Epithelial cell of esophagus (primary cell): Measurements from ENCODE around the gene RPS15.

Experiments used
- DNase-seq: peaks from one replicate; pipeline ENCODE4 v3.0.0; 2010; ENCODE audit warnings: low read depth
- H3K4me3 ChIP-seq: 2 replicates; pipeline ENCODE4 v1.5.1; 2011; ENCODE audit warnings: mild to moderate bottlenecking, low read length, control low read depth
- TF ChIP-seq, protein P1 (sequence below): IDR thresholded peaks from 2 replicates; pipeline ENCODE4 v1.5.1; 2011; ENCODE audit warnings: low read depth, mild to moderate bottlenecking, low read length, control low read depth, inconsistent platforms; ENCODE audit not compliant: insufficient read depth; ENCODE audit errors: missing control alignments

RPS15 gene

GRCh38 chr19:1445932-1446712, 7.9 kb downstream of the RPS15 start:
- no peak overlapping the region for H3K4me3 ChIP-seq
- DNase-seq, result no peak
- TF ChIP-seq, protein P1, sequence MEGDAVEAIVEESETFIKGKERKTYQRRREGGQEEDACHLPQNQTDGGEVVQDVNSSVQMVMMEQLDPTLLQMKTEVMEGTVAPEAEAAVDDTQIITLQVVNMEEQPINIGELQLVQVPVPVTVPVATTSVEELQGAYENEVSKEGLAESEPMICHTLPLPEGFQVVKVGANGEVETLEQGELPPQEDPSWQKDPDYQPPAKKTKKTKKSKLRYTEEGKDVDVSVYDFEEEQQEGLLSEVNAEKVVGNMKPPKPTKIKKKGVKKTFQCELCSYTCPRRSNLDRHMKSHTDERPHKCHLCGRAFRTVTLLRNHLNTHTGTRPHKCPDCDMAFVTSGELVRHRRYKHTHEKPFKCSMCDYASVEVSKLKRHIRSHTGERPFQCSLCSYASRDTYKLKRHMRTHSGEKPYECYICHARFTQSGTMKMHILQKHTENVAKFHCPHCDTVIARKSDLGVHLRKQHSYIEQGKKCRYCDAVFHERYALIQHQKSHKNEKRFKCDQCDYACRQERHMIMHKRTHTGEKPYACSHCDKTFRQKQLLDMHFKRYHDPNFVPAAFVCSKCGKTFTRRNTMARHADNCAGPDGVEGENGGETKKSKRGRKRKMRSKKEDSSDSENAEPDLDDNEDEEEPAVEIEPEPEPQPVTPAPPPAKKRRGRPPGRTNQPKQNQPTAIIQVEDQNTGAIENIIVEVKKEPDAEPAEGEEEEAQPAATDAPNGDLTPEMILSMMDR, result no peak

DNA sequence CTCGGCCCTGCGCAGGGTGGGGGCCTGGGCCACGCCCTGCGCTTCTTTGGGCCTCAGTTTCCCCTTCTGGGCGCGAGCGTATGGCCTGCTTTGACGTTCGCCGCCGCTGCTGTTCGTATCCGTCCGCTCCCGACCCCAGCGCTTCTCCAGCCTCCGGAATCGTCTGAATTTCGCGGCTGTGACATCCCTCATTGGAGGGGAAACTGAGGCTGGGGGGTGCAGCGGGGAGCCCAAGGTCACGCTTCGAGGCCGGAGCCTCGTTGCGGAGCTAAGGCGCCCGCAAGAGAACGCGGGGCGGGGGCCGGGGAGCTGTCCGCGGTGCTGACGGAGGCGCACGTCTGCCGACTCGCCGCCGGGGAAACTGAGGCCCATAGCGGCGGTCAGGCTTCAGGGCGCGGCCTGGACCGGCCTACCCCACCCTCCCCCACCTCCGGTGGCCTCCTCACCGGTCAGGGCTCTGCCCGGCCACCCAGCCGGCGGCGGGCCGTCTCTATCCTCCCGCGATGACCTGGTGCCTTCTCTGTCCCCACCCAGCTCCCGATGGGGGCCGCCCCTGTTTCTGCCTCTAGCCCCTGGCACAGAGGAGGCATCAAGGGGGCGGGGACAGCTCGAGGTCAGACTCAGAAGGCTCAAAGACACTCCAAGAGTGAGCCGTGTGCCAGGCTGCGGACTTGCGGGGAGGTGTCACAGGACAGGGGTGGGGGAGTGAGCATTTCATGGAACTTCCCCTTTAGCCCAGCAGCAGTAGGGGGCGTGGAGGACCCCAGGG, 8.7 kb downstream of the RPS15 start:
- TF ChIP-seq, protein P1, result no peak
- no peak for DNase-seq
- no peak overlapping the region for H3K4me3 ChIP-seq

GRCh38 chr19:1447504-1447903, 9.3 kb downstream of the RPS15 start:
- H3K4me3 ChIP-seq, result no peak overlapping the region
- TF ChIP-seq, protein P1, result no peak
- no peak for DNase-seq

DNA sequence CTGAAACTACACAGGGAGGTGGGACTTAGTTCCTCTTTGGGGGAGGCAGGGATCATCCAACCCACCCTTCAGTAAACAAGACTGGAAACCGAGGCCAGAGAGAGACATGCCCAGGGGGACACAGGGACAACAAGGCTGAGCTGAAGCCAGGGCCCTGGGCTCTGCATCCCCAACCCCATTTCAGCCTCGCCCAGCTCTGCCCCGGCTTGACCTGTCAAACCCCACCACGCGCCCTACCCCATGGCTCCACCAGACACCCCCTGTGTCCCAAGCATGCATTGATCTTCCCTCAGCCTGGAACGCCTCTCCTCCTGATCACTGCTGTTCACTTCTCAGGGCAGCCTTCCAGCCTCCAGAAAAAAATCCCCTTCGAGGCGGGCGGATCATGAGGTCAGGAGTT, 9.7 kb downstream of the RPS15 start:
- TF ChIP-seq, protein P1, result no peak
- DNase-seq, result no peak
- H3K4me3 ChIP-seq, result no peak overlapping the region

DNA sequence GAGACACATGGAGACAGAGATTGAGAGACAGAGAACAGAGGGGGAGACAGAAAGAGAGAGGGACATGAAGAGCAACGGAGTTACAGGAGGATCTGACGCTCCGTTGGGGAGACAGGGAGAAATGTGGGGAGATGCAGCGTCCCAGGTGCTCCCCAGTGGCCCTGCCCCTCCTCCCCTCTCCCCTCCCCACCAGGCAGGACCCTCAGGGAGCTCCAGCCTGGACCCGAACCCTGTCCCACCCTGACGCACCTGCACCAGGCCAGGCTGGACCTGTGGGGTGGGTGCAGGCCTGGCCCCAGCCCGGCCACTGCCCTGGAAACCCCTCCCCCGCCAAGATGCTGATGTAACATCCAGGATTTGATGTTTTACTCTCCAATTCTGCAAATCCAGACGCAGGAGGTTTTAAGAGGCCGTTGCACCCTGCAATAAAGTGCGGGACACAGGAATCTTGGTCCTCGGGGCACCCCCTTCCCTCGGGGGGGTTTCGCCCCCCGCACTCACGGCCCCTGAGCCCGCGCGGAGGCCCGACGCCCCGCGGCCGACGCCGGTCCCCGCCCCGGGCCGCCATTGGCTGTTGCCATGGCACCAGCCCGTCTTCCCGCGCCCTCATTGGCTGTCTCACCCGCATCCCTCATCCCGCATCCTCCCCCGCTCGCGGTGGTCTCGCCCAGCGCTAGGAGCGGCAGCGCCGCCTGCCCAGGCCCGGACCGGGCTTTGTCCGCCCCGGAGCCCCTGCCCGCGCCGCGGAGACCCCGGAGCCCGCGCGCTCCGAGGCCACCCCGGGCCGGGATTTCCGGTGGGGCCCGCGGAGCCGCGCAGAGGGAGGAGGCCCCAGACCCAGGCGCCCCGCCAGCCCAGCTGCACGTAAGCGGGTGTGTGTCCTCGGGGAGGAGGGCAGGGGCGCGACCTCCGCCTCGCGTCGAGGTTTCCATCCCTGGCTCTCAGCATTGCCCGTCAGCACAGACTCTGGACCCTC, 11.6 kb downstream of the RPS15 start, which contains the start of gene APC2:
Gene APC2 (plus strand): TSS at position 655 of the 976 bp plus-strand sequence. CDS start 2,881 bp downstream, outside the sequence.
- TF ChIP-seq, protein P1, result no peak
- no peak within 1 kb of the TSS for H3K4me3 ChIP-seq
- DNase-seq, result no peak
